GM21515 (cell line): ENCODE measurements around the gene GLI3.
A peak's percentile ranks its signal among the peaks of the same experiment; 100 is the strongest.

ENCODE experiments used
- ATAC-seq: cut with Tn5 transposase; IDR thresholded peaks from one replicate; pipeline ENCODE4 v1.9.1; 2021; ENCODE audit not compliant: unreplicated experiment

GLI3 gene

DNA sequence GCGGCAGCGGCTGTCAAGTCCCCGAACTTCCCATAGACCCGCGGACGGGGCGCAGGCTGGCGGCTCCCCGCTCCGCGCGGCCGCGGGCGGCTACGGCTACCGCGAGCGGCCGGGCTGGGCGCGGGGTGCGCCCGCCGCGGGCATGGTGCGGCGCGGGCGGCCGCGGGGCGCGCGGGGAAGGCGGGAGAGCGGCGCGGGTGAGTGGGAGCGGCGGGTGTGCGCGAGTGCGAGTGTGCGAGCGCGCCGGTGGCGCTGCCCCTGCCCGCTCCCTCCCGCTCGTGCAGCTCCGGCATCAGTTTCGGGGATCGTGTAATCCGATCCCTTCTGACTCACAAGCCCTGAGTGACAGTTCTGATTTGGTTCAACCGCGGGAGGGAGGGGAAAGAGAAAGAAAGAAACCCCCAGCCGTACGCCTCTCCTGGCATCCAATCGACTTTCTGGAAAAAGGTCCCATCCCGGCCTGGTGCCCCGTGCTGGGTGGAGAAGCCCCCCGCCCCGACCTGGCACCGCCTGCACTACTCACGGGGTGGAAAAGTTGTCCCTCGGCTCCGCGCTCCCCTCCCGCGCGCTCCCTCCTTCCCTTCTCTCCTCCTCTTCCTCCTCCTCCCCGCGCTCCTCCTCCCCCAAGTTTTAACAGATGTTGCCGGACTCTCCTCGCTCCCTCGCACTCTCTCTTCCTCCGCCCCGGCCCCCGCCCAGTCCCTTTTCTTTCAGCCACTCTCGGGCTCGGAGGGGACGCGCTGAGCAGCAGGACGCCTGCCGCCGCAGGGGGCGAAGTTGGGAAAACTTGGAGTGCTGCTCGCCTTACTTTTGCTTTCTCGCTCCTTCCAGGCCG is at the start of gene GLI3:
Gene GLI3 (minus strand): TSS at position 234 of the 835 bp plus-strand sequence. CDS start 13,956 bp downstream, outside the sequence.
- peak; percentile 69 for ATAC-seq

- no peak for ATAC-seq
These were observed 48.4 kb upstream of the GLI3 start for GRCh38 chr7:42285383-42285824.

DNA sequence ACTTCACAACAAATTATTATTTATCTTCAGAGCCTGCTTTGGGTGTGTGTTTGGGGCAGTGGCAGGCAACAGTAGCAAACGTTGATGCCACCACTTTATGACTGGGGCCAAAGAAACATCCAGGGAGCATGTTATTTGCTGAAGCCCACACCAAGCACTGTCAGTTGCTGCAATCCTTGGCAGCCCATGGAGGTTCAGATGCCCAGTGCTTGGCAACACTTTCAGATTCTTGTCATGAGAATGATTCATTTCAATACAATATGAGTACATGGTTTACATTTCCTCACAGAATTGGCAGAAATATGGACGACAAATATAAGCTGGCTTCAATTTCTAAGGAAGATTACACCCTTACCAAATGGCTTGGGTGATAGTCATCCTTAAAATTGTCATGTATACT is 46.5 kb upstream of the GLI3 start:
- no peak for ATAC-seq

DNA sequence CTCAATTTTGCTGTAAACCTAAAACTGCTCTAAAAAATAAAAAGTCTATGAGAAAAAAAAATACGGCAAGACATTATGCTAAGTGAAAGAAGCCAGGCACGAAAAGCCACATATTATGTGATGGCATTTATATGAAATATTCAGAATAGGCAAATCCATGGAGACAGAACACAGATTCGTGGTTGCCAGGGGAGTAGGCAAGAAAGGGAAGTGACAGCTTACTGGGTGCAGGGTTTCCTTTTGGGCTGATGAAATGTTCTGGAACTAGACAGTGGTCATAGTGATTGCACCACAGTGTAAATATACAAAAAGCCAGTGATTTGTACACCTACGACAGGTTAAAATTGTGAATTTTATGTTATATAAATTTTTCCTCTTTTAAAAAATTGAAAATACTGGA is 41.3 kb upstream of the GLI3 start:
- ATAC-seq: no peak

- ATAC-seq: no peak
These were observed 37.0 kb upstream of the GLI3 start for GRCh38 chr7:42274053-42274452.

DNA sequence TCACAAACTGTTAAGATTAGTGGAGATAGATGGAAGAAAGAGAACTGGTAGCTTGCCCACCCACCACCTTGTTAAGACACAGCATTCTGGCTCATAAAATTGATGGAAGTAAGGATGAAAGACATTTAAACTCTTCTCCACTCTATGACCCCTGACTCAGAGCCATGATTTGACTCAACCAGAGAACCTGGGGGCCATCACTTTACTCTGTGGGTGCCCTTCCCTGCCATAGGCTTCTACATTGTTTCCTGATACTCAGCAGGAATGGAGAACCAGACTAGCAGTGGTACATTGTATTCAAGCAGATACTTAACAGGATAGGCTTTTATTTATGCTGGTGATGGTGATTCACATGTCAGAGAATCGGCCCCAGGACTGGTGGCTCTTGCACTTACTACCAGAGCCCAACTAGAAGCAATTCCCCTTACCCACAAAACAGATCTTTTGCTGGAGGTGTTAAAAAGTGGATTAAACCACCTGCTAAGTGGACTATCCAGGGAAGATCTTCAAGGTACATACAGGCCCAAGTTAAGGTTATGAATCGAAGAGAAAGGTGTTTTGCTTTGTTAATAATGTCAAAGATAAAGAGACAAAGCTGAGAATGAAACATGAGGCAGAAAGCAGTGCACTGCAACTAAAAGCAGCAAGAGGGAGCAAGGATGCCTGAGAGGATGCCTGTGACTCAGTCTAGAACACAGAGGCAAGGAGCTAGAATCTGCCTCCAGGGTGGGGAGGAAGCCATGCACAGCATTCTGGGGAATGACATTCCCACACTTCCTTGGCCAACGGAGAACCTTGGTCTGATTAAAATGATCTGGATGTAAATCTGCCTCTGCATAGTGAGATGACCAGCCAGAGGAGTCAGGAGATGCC is 36.0 kb upstream of the GLI3 start:
- ATAC-seq: no peak

DNA sequence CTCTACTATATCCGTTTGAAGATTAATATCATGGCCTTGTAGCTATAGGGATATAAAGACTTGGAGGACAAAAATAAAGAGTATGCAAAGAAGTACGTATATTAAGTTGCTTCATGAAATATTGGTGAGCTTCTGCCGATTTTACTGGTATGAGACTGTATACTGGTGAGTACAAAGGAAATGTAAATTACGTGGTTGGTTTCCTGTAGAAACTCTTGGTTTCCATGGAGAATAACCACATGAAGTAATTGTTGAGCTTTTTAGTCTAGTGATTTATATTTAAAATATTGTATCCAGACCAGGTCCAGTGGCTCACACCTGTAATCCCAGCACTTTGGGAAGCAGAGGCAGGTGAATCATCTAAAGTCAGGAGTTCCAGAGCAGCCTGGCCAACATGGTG is 32.2 kb upstream of the GLI3 start:
- ATAC-seq: no peak

DNA sequence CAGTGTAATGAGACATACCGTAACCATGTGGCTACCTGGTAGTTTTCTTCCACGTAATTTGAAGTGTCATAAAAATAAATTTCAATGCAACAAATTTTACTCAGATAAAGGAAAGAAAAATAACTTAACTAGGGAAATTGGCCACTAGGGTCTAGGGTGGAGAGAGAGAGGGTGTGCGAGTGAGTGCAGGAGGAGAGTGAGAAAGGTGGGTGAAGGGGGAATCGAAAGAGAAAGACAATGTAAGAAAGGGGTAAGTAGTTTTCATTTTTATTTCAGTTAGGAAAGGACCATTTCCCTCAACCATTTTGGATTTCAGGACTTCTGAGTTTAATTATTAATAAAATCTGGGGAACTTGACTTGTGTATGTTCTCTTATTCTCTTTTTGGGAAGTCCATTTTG is 27.7 kb upstream of the GLI3 start:
- no peak for ATAC-seq

GRCh38 chr7:42263971-42264370 is 27.0 kb upstream of the GLI3 start:
- no peak for ATAC-seq

- ATAC-seq: no peak
These were observed 26.0 kb upstream of the GLI3 start for GRCh38 chr7:42262964-42263363.

DNA sequence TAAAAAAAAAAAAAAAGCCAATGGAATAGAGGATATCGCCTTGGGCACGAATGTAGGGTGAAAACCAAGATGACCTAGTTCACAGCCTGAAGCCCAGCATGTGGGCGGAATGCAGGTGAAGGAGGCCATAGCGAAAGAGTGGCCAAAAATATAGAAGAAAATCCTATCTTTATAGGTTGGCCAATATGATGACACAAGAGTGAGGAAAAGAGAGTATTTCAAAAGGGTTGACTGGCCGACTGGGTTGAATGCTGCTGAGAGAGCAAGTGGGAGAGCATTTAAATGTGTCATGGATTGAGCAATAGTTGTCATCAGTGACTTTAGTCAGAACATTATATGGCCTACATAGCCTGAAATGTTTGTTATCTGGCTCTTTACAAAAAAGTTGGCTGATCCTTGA is 17.2 kb upstream of the GLI3 start:
- ATAC-seq: no peak

DNA sequence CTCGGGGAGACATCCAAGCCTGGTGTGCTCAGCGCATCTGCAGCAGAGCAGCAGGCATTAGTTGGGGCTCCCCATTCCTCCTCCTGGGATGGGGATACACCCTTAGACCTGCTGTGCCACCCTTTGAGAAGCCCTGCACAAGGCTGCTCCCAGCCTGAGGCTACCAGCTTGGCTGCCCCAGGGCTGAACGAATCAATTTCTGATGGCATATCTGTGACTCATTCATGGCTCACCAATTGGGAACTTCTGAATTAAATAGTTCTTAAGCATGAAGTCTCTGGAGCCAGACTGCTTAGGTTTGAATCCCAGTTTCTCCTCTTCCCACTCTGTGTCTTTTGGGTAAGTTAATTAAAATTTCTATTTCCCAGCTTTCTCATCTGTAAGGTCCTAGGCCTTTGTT is 16.3 kb upstream of the GLI3 start:
- no peak for ATAC-seq

DNA sequence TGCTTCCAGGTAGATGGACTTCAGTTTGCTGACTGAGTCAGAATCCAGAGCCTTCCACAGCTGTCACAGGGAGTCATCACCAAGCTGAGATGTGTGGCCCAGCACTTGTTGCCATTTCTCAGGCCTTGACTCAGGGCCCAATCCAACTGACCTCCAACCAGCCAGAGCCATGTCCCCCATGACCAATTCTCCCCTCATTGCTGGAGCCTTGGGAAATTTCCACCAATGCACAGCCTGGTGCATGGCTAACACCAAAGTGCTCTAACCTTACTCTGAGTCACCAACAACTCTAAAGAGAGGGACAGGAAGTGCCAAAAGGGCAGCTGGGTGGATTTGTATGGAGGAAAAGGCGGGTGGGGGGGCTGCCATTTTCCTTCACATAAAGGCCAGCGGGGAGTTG is 13.4 kb upstream of the GLI3 start:
- no peak for ATAC-seq

DNA sequence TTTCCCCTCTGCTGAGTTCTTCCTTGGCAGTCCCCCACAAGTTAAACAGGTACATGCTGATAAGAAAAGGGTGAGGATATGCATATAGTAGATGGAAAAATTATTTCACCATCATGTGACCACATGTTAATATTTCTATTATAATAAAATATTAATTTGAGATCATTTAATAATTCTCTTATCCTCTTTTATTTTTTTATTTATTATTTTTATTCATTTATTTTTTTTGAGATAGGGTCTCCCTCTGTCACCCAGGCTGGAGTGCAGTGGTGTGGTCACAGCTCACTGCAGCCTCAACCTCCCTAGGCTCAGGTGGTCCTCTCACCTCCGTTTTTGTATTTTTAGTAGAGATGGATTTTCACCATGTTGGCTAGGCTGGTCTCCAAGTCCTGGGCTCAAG is 11.6 kb upstream of the GLI3 start:
- no peak for ATAC-seq

- no peak for ATAC-seq
These were observed 10.3 kb upstream of the GLI3 start for GRCh38 chr7:42247301-42247700.

GRCh38 chr7:42244828-42245227 is 7.8 kb upstream of the GLI3 start:
- no peak for ATAC-seq

DNA sequence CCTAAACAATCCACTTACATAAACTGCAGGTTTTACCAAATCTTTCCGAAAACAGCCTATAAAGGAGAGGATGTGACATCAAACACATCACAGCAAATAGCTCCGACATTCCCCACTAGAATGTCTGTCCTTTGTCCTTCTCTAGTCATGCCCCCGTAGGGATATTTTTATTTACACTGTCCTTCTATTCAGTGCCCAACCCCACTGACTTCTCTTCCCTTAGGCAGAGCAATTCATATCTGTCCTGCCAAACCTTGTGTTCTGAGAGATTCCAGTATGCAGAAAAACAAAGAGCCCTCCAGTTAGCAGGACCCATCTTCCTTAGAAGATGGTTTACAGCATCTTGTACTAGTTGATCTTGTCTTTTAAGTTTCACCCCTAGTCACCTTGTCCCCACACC is 5.4 kb upstream of the GLI3 start:
- ATAC-seq: no peak

- ATAC-seq: no peak
These were observed 4.4 kb upstream of the GLI3 start for GRCh38 chr7:42241424-42241823.

GRCh38 chr7:42240416-42240815 is 3.4 kb upstream of the GLI3 start:
- no peak for ATAC-seq

GRCh38 chr7:42238709-42239366 is 1.8 kb upstream of the GLI3 start:
- no peak for ATAC-seq

- ATAC-seq: no peak
These were observed 967 bp upstream of the GLI3 start for GRCh38 chr7:42237811-42238541.
